HUES48 (cell line): Measurements from ENCODE around the gene PCDHGA9.
"Not testable (repeated sequence)": the region's sequence is repeated elsewhere in the genome, so short reads cannot be mapped to it uniquely, and the experiment has no call there.

Source experiments
- H3K27ac ChIP-seq: one replicate; pipeline ENCODE4 v1.7.0; 2013; ENCODE audit warnings: low read depth, low read length, inconsistent platforms
- H3K27me3 ChIP-seq: 2 replicates; pipeline ENCODE4 v1.6.1; 2013; ENCODE audit warnings: mild to moderate bottlenecking, low read length; ENCODE audit not compliant: control insufficient read depth, insufficient read depth
- H3K36me3 ChIP-seq: 2 replicates; pipeline ENCODE4 v1.6.1; 2013; ENCODE audit warnings: low read length; ENCODE audit not compliant: control insufficient read depth, insufficient read depth
- H3K4me1 ChIP-seq: 2 replicates; pipeline ENCODE4 v1.6.1; 2013; ENCODE audit warnings: mild to moderate bottlenecking, low read length; ENCODE audit not compliant: control insufficient read depth, insufficient read depth
- H3K4me3 ChIP-seq: 2 replicates; pipeline ENCODE4 v1.5.1; 2013; ENCODE audit warnings: mild to moderate bottlenecking, low read depth, low read length
- H3K9ac ChIP-seq: 2 replicates; pipeline ENCODE4 v1.6.1; 2013; ENCODE audit warnings: mild to moderate bottlenecking, low read depth, low read length, moderate library complexity
- H3K9me3 ChIP-seq: 2 replicates; pipeline ENCODE4 v1.6.1; 2013; ENCODE audit warnings: low read length; ENCODE audit not compliant: control insufficient read depth, insufficient read depth

The PCDHGA9 gene

DNA sequence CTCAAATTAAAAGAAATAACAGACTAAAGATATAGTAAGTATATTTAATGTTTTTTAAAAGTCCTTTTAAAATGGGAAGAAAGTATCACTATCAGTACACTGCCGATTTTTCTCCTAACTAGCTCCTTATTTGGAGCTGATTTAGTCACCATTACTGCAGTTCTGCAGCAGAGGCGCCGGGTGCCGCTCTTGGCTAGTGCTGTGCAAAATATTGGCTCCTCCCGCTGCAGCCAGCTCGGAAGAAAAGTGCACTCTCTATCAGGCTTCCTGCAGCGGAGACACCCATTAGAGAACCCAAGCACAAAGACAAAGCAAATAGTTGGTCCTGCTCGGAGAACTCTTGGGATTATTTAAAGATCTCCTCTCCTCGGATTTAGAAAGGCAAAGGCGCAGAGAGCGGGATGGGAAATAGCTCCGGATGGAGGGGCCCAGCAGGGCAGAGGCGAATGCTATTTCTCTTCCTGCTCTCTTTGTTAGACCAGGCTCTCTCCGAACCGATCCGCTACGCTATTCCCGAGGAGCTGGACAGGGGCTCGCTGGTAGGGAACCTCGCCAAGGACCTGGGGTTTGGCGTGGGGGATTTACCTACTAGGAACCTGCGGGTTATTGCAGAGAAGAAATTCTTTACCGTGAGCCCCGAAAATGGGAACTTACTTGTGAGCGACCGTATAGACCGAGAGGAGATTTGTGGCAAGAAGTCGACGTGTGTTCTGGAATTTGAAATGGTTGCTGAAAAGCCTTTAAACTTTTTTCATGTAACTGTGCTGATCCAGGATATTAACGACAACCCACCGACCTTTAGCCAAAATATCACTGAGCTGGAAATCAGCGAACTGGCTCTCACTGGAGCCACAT lies 32.4 kb upstream of the PCDHGA9 start, which contains the start of gene PCDHGB3:
Gene PCDHGB3, plus strand, starts transcription at position 249 of the 855 bp plus-strand sequence. Its CDS starts 153 bp downstream, at position 402.
- Histone ChIP-seq H3K4me3 (no peak within 1 kb of the TSS), H3K36me3 (no peaks in the 10 kb centered on the region), H3K4me1 (no peaks in the 10 kb centered on the region), H3K27ac (no peak within 1 kb of the TSS), H3K27me3 (no peaks in the 10 kb centered on the region), H3K9ac (no peak within 1 kb of the TSS), H3K9me3 (peaks cover 58% of the 10 kb centered on the region)

GRCh38 chr5:141371572-141372475 lies 30.8 kb upstream of the PCDHGA9 start:
- peaks cover 51% of the 10 kb centered on the region for H3K9me3 ChIP-seq

DNA sequence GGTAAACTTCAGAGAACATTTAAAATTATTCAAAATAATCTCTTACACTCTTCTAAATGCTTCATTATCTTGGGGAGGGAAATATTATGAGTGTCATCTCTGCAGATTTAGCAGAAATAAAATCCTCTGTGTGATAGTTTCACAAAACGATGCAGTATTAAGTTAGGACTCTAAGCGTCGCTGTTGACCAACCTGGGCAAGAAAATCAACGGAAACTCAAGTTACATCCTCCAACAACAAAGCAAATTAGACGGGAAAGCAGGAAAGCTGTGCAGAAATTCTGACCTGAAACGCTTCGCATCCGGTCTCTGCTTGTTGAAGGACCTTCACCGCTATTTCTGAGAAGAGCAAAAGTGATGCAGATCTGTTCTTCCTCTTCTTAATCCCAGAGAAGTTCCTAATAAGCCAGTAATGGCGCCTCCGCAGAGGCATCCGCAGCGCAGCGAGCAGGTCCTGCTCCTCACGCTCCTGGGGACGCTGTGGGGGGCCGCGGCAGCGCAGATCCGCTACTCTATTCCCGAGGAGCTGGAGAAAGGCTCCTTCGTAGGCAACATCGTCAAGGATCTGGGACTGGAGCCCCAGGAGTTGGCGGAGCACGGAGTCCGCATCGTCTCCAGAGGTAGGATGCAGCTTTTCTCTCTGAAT lies 28.8 kb upstream of the PCDHGA9 start, which contains the start of gene PCDHGA6:
Gene PCDHGA6, plus strand, starts transcription at position 219 of the 645 bp plus-strand sequence. Its CDS starts 193 bp downstream, at position 412.
- H3K27ac ChIP-seq = no peak within 1 kb of the TSS
- no peaks in the 10 kb centered on the region for H3K27me3 ChIP-seq
- H3K36me3 ChIP-seq = no peaks in the 10 kb centered on the region
- H3K9ac ChIP-seq = no peak within 1 kb of the TSS
- H3K4me3 ChIP-seq = peak within 1 kb of the TSS; percentile 33; the same call in 1 of the 2 replicates
- peaks cover 48% of the 10 kb centered on the region for H3K9me3 ChIP-seq
- no peaks in the 10 kb centered on the region for H3K4me1 ChIP-seq

More at GRCh38 chr5:141371572-141372475, 30.8 kb upstream of the PCDHGA9 start:
- no peak overlapping the region for H3K4me3 ChIP-seq
- no peaks in the 10 kb centered on the region for H3K4me1 ChIP-seq
- H3K9ac ChIP-seq = no peak overlapping the region
- H3K27ac ChIP-seq = no peak overlapping the region
- no peaks in the 10 kb centered on the region for H3K36me3 ChIP-seq
- no peaks in the 10 kb centered on the region for H3K27me3 ChIP-seq

DNA sequence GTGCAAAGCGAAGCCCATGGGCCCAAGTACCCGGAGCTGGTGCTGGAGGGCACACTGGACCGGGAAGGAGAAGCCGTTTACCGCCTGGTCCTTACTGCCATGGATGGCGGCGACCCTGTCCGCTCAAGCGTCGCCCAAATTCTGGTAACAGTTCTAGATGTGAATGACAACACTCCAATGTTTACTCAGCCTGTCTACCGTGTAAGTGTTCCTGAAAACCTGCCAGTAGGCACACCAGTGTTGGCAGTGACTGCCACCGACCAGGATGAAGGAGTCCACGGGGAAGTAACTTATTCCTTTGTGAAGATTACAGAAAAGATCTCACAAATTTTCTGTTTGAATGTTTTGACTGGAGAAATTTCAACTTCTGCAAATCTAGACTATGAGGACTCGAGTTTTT lies 28.0 kb upstream of the PCDHGA9 start:
- H3K27me3 ChIP-seq = no peaks in the 10 kb centered on the region
- no peaks in the 10 kb centered on the region for H3K36me3 ChIP-seq
- H3K4me3 ChIP-seq = no peak overlapping the region
- no peak overlapping the region for H3K9ac ChIP-seq
- no peaks in the 10 kb centered on the region for H3K4me1 ChIP-seq
- peaks cover 48% of the 10 kb centered on the region for H3K9me3 ChIP-seq
- no peak overlapping the region for H3K27ac ChIP-seq

GRCh38 chr5:141375444-141376155 lies 27.0 kb upstream of the PCDHGA9 start:
- not testable (repeated sequence) for H3K4me3 ChIP-seq, H3K4me1 ChIP-seq, H3K27ac ChIP-seq, H3K9ac ChIP-seq, H3K27me3 ChIP-seq, H3K36me3 ChIP-seq
- H3K9me3 ChIP-seq = peaks cover 46% of the 10 kb centered on the region

GRCh38 chr5:141382469-141383294 lies 19.9 kb upstream of the PCDHGA9 start, which contains the start of gene PCDHGA7:
Gene PCDHGA7, plus strand, starts transcription at chr5:141382742. Its CDS starts 158 bp downstream, at chr5:141382900.
- no peak within 1 kb of the TSS for H3K4me3 ChIP-seq
- H3K9ac ChIP-seq = no peak within 1 kb of the TSS
- no peak within 1 kb of the TSS for H3K27ac ChIP-seq
- no peaks in the 10 kb centered on the region for H3K27me3 ChIP-seq
- no peaks in the 10 kb centered on the region for H3K4me1 ChIP-seq
- no peaks in the 10 kb centered on the region for H3K36me3 ChIP-seq
- peaks cover 43% of the 10 kb centered on the region for H3K9me3 ChIP-seq

GRCh38 chr5:141383345-141383744 lies 19.2 kb upstream of the PCDHGA9 start:
- H3K9ac ChIP-seq = no peak overlapping the region
- H3K4me3 ChIP-seq = no peak overlapping the region
- H3K9me3 ChIP-seq = peaks cover 45% of the 10 kb centered on the region
- H3K36me3 ChIP-seq = no peaks in the 10 kb centered on the region
- H3K27ac ChIP-seq = no peak overlapping the region
- no peaks in the 10 kb centered on the region for H3K4me1 ChIP-seq
- 0 out of 2 replicates have a peak, but pooled peaks cover 1% of the 10 kb centered on the region for H3K27me3 ChIP-seq

DNA sequence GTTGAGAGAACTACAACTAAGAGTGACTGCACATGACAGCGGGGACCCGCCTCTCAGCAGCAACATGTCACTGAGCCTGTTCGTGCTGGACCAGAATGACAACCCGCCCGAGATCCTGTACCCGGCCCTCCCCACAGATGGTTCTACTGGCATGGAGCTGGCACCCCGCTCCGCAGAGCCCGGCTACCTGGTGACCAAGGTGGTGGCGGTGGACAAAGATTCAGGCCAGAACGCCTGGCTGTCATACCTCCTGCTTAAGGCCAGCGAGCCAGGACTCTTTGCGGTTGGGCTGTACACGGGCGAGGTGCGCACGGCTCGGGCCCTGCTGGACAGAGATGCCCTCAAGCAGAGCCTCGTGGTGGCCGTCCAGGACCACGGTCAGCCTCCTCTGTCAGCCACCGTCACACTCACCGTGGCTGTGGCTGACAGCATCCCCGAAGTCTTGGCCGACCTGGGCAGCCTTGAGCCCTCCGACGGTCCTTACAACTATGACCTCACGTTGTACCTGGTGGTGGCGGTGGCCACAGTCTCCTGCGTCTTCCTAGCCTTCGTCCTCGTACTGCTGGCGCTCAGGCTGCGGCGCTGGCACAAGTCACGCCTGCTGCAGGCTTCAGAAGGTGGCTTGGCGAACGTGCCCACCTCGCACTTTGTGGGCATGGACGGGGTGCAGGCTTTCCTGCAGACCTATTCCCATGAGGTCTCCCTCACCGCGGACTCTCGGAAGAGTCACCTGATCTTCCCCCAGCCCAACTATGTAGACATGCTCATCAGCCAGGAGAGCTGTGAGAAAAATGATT lies 17.9 kb upstream of the PCDHGA9 start:
- peaks cover 59% of the 10 kb centered on the region for H3K9me3 ChIP-seq
- H3K36me3 ChIP-seq = no peaks in the 10 kb centered on the region
- H3K4me1 ChIP-seq = no peaks in the 10 kb centered on the region
- no peak overlapping the region for H3K27ac ChIP-seq
- no peak overlapping the region for H3K9ac ChIP-seq
- 0 out of 2 replicates have a peak, but pooled peaks cover 4% of the 10 kb centered on the region for H3K27me3 ChIP-seq
- H3K4me3 ChIP-seq = no peak overlapping the region
